Smooth muscle cell (in vitro differentiated cells): ENCODE measurements around the gene NEGR1. TPM values are rescaled to one million over a fixed set of nuclear protein-coding genes. Genes with fewer than 3 reads are reported as not detected.

Experiments
- DNase-seq: peaks from one replicate; lab custom pipeline; 2025; ENCODE audit not compliant: unreplicated experiment; lab: John Stamatoyannopoulos, UW
- H2AFZ ChIP-seq: fragments of 200-600 bp; sonication (generic); 2 replicates; pipeline ENCODE4 v1.6.0; 2016; ENCODE audit warnings: antibody characterized with exemption, low read depth, mild to moderate bottlenecking
- H3F3A ChIP-seq: fragments of 200-600 bp; sonication (generic); 2 replicates; pipeline ENCODE4 v1.6.0; 2017; ENCODE audit warnings: antibody characterized with exemption, low read depth
- H3K27ac ChIP-seq: fragments of 200-600 bp; sonication (generic); 2 replicates; pipeline ENCODE4 v1.5.1; 2016; ENCODE audit warnings: low read depth, mild to moderate bottlenecking
- H3K27me3 ChIP-seq: fragments of 200-600 bp; sonication (generic); 2 replicates; pipeline ENCODE4 v1.6.1; 2016; ENCODE audit warnings: low read depth, mild to moderate bottlenecking
- H3K36me3 ChIP-seq: fragments of 200-600 bp; sonication (generic); 2 replicates; pipeline ENCODE4 v1.5.1; 2016; ENCODE audit warnings: low read depth
- H3K4me1 ChIP-seq: fragments of 200-600 bp; sonication (generic); 2 replicates; pipeline ENCODE4 v1.5.1; 2016; ENCODE audit warnings: low read depth
- H3K4me2 ChIP-seq: fragments of 200-600 bp; sonication (generic); 2 replicates; pipeline ENCODE4 v1.6.0; 2016; ENCODE audit warnings: mild to moderate bottlenecking
- H3K4me3 ChIP-seq: fragments of 200-600 bp; sonication (generic); 2 replicates; pipeline ENCODE4 v1.5.1; 2016; ENCODE audit warnings: mild to moderate bottlenecking
- H3K79me2 ChIP-seq: fragments of 200-600 bp; sonication (generic); 2 replicates; pipeline ENCODE4 v1.6.0; 2016; ENCODE audit warnings: low read depth, mild to moderate bottlenecking
- H3K9ac ChIP-seq: fragments of 200-600 bp; sonication (generic); 2 replicates; pipeline ENCODE4 v1.6.0; 2016; ENCODE audit warnings: low read depth
- H3K9me3 ChIP-seq: fragments of 200-600 bp; sonication (generic); replicated peaks from 2 replicates; pipeline ENCODE4 v1.5.1; 2016; ENCODE audit warnings: low read depth
- H4K20me1 ChIP-seq: fragments of 200-600 bp; sonication (generic); 2 replicates; pipeline ENCODE4 v1.6.0; 2016; ENCODE audit warnings: low read depth
- CTCF ChIP-seq: fragments of 200-600 bp; sonication (generic); IDR thresholded peaks from 2 replicates; pipeline ENCODE4 v1.5.1; 2017; ENCODE audit warnings: borderline replicate concordance, mild to moderate bottlenecking, antibody characterized with exemption; ENCODE audit not compliant: insufficient read depth, poor library complexity, severe bottlenecking
- WGBS: methylation state at CpG from one replicate; pipeline ENCODE4 v1.1.7; 2016; ENCODE audit warnings: low lambda C conversion rate; 5-methylcytosine and 5-hydroxymethylcytosine counted together
- polyA plus RNA-seq: library from polyadenylated mRNA; unstranded; fragments of >200 nt; fragmentation: Nextera tagmentation; extraction: Ambion mirVana; gene quantifications from 2 replicates; pipeline ENCODE4 v1.2.1, GENCODE V29; 2016
- total RNA-seq: library from RNA; depleted of rRNA; stranded (reverse); fragments of >200 nt; gene quantifications from 2 replicates; pipeline ENCODE4 v1.2.3, GENCODE V29; 2014

The NEGR1 gene
- total and polyA plus RNA-seq, 2 experiments from 2014 or later = 0.02 to 0.09 TPM

- Histone ChIP-seq H3K36me3 (no peaks in the 10 kb centered on the region), H3K4me3 (no peak overlapping the region), H3K27ac (no peak overlapping the region), H3K27me3 (no peaks in the 10 kb centered on the region), H4K20me1 (no peaks in the 10 kb centered on the region), H3K9me3 (no peaks in the 10 kb centered on the region), H3K79me2 (no peaks in the 10 kb centered on the region), H3K4me2 (no peak overlapping the region), H3K4me1 (no peaks in the 10 kb centered on the region), H3K9ac (no peak overlapping the region), H3F3A (no peaks in the 10 kb centered on the region), H2AFZ (no peak overlapping the region)
- DNase-seq = no peak
- no peak for TF ChIP-seq CTCF
Observed at GRCh38 chr1:71745326-71745725, 537.0 kb downstream of the NEGR1 start.

GRCh38 chr1:71743862-71744261 lies 538.5 kb downstream of the NEGR1 start:
- Histone ChIP-seq H3K36me3 (no peaks in the 10 kb centered on the region), H3K9ac (no peak overlapping the region), H3K9me3 (no peaks in the 10 kb centered on the region), H2AFZ (no peak overlapping the region), H3K4me1 (no peaks in the 10 kb centered on the region), H4K20me1 (no peaks in the 10 kb centered on the region), H3K4me2 (no peak overlapping the region), H3K27ac (no peak overlapping the region), H3K27me3 (no peaks in the 10 kb centered on the region), H3K4me3 (no peak overlapping the region), H3F3A (no peaks in the 10 kb centered on the region), H3K79me2 (no peaks in the 10 kb centered on the region)
- 89% methylated on average over 2 of the region's 2 CpGs for WGBS
- TF ChIP-seq CTCF = no peak
- DNase-seq = no peak

- 70% methylated on average over 2 of the region's 2 CpGs for WGBS
- no peak overlapping the region for H3K4me2 ChIP-seq
- no peaks in the 10 kb centered on the region for H3K4me1 ChIP-seq
- no peaks in the 10 kb centered on the region for H3K79me2 ChIP-seq
- no peak for TF ChIP-seq CTCF
- H3K9me3 ChIP-seq = no peaks in the 10 kb centered on the region
- H3K4me3 ChIP-seq = no peak overlapping the region
- DNase-seq = no peak
- no peaks in the 10 kb centered on the region for H3F3A ChIP-seq
- H3K27me3 ChIP-seq = no peaks in the 10 kb centered on the region
- H2AFZ ChIP-seq = no peak overlapping the region
- no peak overlapping the region for H3K9ac ChIP-seq
- H3K27ac ChIP-seq = no peak overlapping the region
- no peaks in the 10 kb centered on the region for H4K20me1 ChIP-seq
- no peaks in the 10 kb centered on the region for H3K36me3 ChIP-seq
Observed at GRCh38 chr1:71738910-71739309, 543.4 kb downstream of the NEGR1 start.

- H3K4me3 ChIP-seq = no peak overlapping the region
- no peak overlapping the region for H2AFZ ChIP-seq
- H3K36me3 ChIP-seq = no peaks in the 10 kb centered on the region
- no peak overlapping the region for H3K27ac ChIP-seq
- no peaks in the 10 kb centered on the region for H3K27me3 ChIP-seq
- DNase-seq = no peak
- H3K9ac ChIP-seq = no peak overlapping the region
- no peak overlapping the region for H3K4me2 ChIP-seq
- H3F3A ChIP-seq = no peaks in the 10 kb centered on the region
- no peaks in the 10 kb centered on the region for H3K4me1 ChIP-seq
- no peaks in the 10 kb centered on the region for H3K79me2 ChIP-seq
- H3K9me3 ChIP-seq = no peaks in the 10 kb centered on the region
- H4K20me1 ChIP-seq = no peaks in the 10 kb centered on the region
- no peak for TF ChIP-seq CTCF
- WGBS = 94% methylated on average over 1 of the region's 1 CpG
Observed at GRCh38 chr1:71738256-71738655, 544.1 kb downstream of the NEGR1 start.
